Endothelial cell of umbilical vein (primary cell): ENCODE results near the gene P4HB. TPM values are rescaled to one million over a fixed set of nuclear protein-coding genes. Genes with fewer than 3 reads are reported as not detected.

Source experiments
- BruUV-seq: library from RNA; stranded (reverse); fragments of 400-500 nt; replicated peaks from 2 replicates; lab custom pipeline; 2021; lab: Mats Ljungman, UMichigan
- CTCF ChIA-PET: fragments of 300-600, 350-600 bp; sonication (Branson Sonifier 250); formaldehyde crosslinking; loops from one replicate; lab custom pipeline; 2021; ENCODE audit warnings: antibody characterized with exemption, inconsistent platforms; lab: Charles Lee
- POLR2A ChIA-PET: fragments of 300-600, 350-600 bp; sonication (Branson Sonifier 250); formaldehyde crosslinking; loops from one replicate; lab custom pipeline; 2021; ENCODE audit warnings: antibody characterized with exemption, inconsistent platforms; lab: Charles Lee
- DNase-seq: peaks from one replicate; pipeline ENCODE4 v3.0.0-alpha.2; 2011; ENCODE audit warnings: low read depth, low spot score
- FAIRE-seq: peaks from 2 replicates; lab custom pipeline; 2011; peaks lifted over from hg19 to GRCh38; lab: Jason Lieb, UNC
- H2AFZ ChIP-seq: 2 replicates; pipeline ENCODE4 v1.6.0; 2012; ENCODE audit warnings: low read depth, low read length, control low read depth, inconsistent platforms
- H3K27ac ChIP-seq: 2 replicates; pipeline ENCODE4 v1.5.1; 2011; ENCODE audit warnings: low read depth, mild to moderate bottlenecking, control low read depth, low read length, moderate library complexity; ENCODE audit not compliant: insufficient read depth
- H3K27me3 ChIP-seq, 2 experiments: 2 replicates each; pipeline versions ENCODE4 v1.6.0 to v1.6.1; 2011; ENCODE audit warnings: low read length in 2 of 2, mixed read lengths in 1 of 2; ENCODE audit not compliant: control insufficient read depth in 2 of 2, insufficient read depth in 2 of 2
- H3K36me3 ChIP-seq, 2 experiments: 2 replicates in 1 of 2; 3 replicates in 1 of 2; pipeline ENCODE4 v1.5.1; 2011; ENCODE audit warnings: low read length in 2 of 2, mild to moderate bottlenecking in 1 of 2, moderate library complexity in 1 of 2; ENCODE audit not compliant: control insufficient read depth in 2 of 2, insufficient read depth in 2 of 2; ENCODE audit errors: extremely low read depth in 1 of 2
- H3K4me1 ChIP-seq: 3 replicates; pipeline ENCODE4 v1.5.1; 2011; ENCODE audit warnings: mild to moderate bottlenecking, low read length; ENCODE audit not compliant: control insufficient read depth, insufficient read depth; ENCODE audit errors: extremely low read depth
- H3K4me2 ChIP-seq: 2 replicates; pipeline ENCODE4 v1.6.1; 2011; ENCODE audit warnings: low read length, control low read depth, mixed read lengths; ENCODE audit not compliant: insufficient read depth
- H3K4me3 ChIP-seq, 3 experiments: fragments of 200-600 bp in 1 of 3; sonication (generic), shearing (Covaris generic) in 1 of 3; replicated peaks in 1 of 3; 2 replicates each; pipeline ENCODE4 v1.5.1; 2011 to 2016; ENCODE audit warnings: control low read depth in 3 of 3, low read length in 3 of 3, mild to moderate bottlenecking in 2 of 3, inconsistent platforms in 1 of 3, low read depth in 1 of 3, moderate library complexity in 1 of 3; ENCODE audit not compliant: insufficient read depth in 1 of 3
- H3K79me2 ChIP-seq: 2 replicates; pipeline ENCODE4 v1.6.0; 2012; ENCODE audit warnings: low read length, inconsistent platforms; ENCODE audit not compliant: control insufficient read depth, insufficient read depth
- H3K9ac ChIP-seq: replicated peaks from 2 replicates; pipeline ENCODE3; 2011; ENCODE audit warnings: low read length, control low read depth; ENCODE audit not compliant: insufficient read depth; ENCODE audit errors: extremely low read depth
- H3K9me1 ChIP-seq: replicated peaks from 3 replicates; pipeline ENCODE4 v1.6.0; 2011; ENCODE audit warnings: mild to moderate bottlenecking, low read length; ENCODE audit not compliant: control insufficient read depth, insufficient read depth; ENCODE audit errors: extremely low read depth
- H3K9me3 ChIP-seq: replicated peaks from 2 replicates; pipeline ENCODE4 v1.5.1; 2012; ENCODE audit warnings: low read length, inconsistent platforms; ENCODE audit not compliant: control insufficient read depth, insufficient read depth
- H4K20me1 ChIP-seq: replicated peaks from 2 replicates; pipeline ENCODE3; 2011; ENCODE audit warnings: mild to moderate bottlenecking, low read length; ENCODE audit not compliant: control insufficient read depth, insufficient read depth; ENCODE audit errors: extremely low read depth
- CTCF ChIP-seq, 2 donors: IDR thresholded peaks; 1 replicate in 1 of 2; 2 replicates in 1 of 2; pipeline ENCODE4 v1.5.1; 2011; ENCODE audit warnings: low read length in 2 of 2, mild to moderate bottlenecking in 2 of 2, moderate library complexity in 2 of 2, control low read depth in 1 of 2, inconsistent platforms in 1 of 2, low read depth in 1 of 2; ENCODE audit not compliant: insufficient read depth in 1 of 2; ENCODE audit errors: extremely low read depth in 1 of 2
- EZH2 ChIP-seq: IDR thresholded peaks from 2 replicates; pipeline ENCODE4 v1.6.1; 2012; ENCODE audit warnings: borderline replicate concordance, low read depth, mild to moderate bottlenecking, moderate library complexity, low read length, inconsistent platforms; ENCODE audit not compliant: severe bottlenecking
- FOS ChIP-seq: IDR thresholded peaks from 2 replicates; pipeline ENCODE4 v1.6.1; 2011; ENCODE audit warnings: mild to moderate bottlenecking, low read length, moderate library complexity, borderline replicate concordance; ENCODE audit not compliant: insufficient read depth
- GATA2 ChIP-seq: IDR thresholded peaks from 2 replicates; pipeline ENCODE4 v1.7.0; 2011; ENCODE audit warnings: low read depth, mild to moderate bottlenecking, moderate library complexity, mixed read lengths, low read length; ENCODE audit not compliant: insufficient read length, insufficient read depth
- JUN ChIP-seq: IDR thresholded peaks from 2 replicates; pipeline ENCODE4 v1.6.1; 2011; ENCODE audit warnings: borderline replicate concordance, low read depth; ENCODE audit not compliant: insufficient read length, insufficient read depth
- MAX ChIP-seq: IDR thresholded peaks from 2 replicates; pipeline ENCODE4 v1.6.1; 2011; ENCODE audit not compliant: insufficient read depth, insufficient read length
- MYC ChIP-seq: IDR thresholded peaks from one replicate; pipeline ENCODE4 v1.6.1; 2011; ENCODE audit warnings: mild to moderate bottlenecking, low read depth, low read length
- POLR2A ChIP-seq: IDR thresholded peaks from 2 replicates; pipeline ENCODE4 v1.6.1; 2012; ENCODE audit warnings: low read depth, mild to moderate bottlenecking, control low read depth, low read length
- POLR2AphosphoS5 ChIP-seq: IDR thresholded peaks from 2 replicates; pipeline ENCODE4 v1.6.1; 2012; ENCODE audit warnings: low read depth, mild to moderate bottlenecking, control low read depth, low read length, moderate library complexity; ENCODE audit not compliant: insufficient read depth
- dilution Hi-C: fragments of 300-500 bp; cut with MboI; formaldehyde crosslinking; loops from one replicate; pipeline ENCODE4 v1.15.0; 2019; ENCODE audit warnings: low sequenced_read_pairs; ENCODE audit not compliant: extremely low pct_ligation_motif_present
- intact Hi-C: fragments of 100-400 bp; cut with micrococcal nuclease; formaldehyde crosslinking; loops from one replicate; pipeline ENCODE4 v1.10.0; 2022
- polyA plus RNA-seq, 4 experiments: library from polyadenylated mRNA; depleted of rRNA in 3 of 4; stranded (reverse) in 3 of 4; unstranded in 1 of 4; fragments of >200 nt; gene quantifications; 2 replicates each; pipeline versions ENCODE4 v1.2.1 to v1.2.3, GENCODE V29; 2011 to 2012; ENCODE audit warnings: missing spikeins in 1 of 4
- total RNA-seq: library from RNA; stranded (reverse); gene quantifications from 2 replicates; pipeline ENCODE4 v1.2.3, GENCODE V29; 2021

Gene P4HB
- total and polyA plus RNA-seq, 2 donors (not counting 3 experiments of a cell fraction or from before 2014, with no cell fraction given) = 201 to 988 TPM

GRCh38 chr17:81805707-81806460 is 54.5 kb downstream of the P4HB start:
- Histone ChIP-seq H3K4me2 (no peak overlapping the region), H3K36me3 (no peaks in the 10 kb centered on the region), H3K27ac (no peak overlapping the region), H3K9me3 (no peaks in the 10 kb centered on the region), H3K27me3 (peaks cover 25 to 36% of the 10 kb centered on the region in 2 experiments), H3K4me1 (no peaks in the 10 kb centered on the region), H3K9ac (no peak overlapping the region), H3K4me3 (no peak overlapping the region), H3K79me2 (no peaks in the 10 kb centered on the region), H2AFZ (no peak overlapping the region), H3K9me1 (no peaks in the 10 kb centered on the region), H4K20me1 (no peaks in the 10 kb centered on the region)
- TF ChIP-seq EZH2 (no peak), GATA2 (no peak), FOS (no peak), POLR2AphosphoS5 (no peak), JUN (no peak), MAX (no peak), CTCF (IDR thresholded peaks at IDR 0.05; ENCODE audit: extremely low read depth in 1 of 2, insufficient read depth in 1 of 2, low read depth in 1 of 2, low read length in 2 of 2) (no peak), POLR2A (no peak), MYC (no peak)
- POLR2A ChIA-PET = no interaction called here
- no peak for FAIRE-seq
- CTCF ChIA-PET = interaction anchor here (0.5 to 2.3 kb wide), 4 partner anchors 11 to 33 kb away, joined by 3 to 9 read pairs (median 4); partner anchors contain the start of gene MCRIP1
- no peak for DNase-seq
- intact Hi-C loops (no loop called here), dilution Hi-C loops (no loop called here)
- no TSS peak for BruUV-seq
